NCI-H82 (cell line): ENCODE results near the gene CCDC6.
"Not testable (repeated sequence)": the region's sequence is repeated elsewhere in the genome, so short reads cannot be mapped to it uniquely, and the experiment has no call there.

Experiments used
- DNase-seq: peaks from one replicate; lab custom pipeline; 2025; lab: John Stamatoyannopoulos, UW

CCDC6 gene

DNA sequence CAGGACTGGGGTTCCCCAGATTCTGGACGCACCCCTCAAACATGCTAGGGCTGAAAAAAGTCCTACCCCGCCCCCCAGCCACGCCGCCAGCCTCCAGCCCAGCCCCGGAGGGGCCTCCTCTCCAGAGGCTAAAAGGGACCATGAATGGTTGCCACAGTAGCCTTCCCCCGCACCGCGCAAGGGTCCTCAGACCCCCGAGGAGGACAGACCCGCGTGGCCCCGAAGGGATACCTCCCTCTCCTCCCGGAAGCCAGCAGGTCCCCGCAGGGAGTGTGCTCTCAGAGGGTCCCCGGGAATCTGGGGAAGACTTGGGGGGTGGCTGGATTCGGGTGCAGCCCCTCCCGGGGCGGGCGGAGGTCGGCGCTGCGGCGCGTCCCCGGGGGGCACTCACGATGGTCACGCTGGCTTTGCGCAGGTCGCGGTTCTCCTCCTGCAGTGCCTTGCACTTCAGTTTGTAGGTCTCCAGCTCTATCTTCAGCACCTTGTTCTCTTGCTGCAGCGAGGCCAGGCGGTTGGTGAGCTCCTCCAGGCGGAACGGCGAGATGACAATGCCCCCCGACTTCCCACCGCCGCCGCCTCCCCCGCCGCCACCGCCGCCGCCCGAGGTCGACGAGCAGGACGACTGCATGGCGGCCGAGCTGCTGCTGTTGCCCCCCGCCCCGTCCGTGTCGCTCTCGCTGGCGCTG lies 482 bp downstream of the CCDC6 start:
- peak; percentile 41 for DNase-seq

DNA sequence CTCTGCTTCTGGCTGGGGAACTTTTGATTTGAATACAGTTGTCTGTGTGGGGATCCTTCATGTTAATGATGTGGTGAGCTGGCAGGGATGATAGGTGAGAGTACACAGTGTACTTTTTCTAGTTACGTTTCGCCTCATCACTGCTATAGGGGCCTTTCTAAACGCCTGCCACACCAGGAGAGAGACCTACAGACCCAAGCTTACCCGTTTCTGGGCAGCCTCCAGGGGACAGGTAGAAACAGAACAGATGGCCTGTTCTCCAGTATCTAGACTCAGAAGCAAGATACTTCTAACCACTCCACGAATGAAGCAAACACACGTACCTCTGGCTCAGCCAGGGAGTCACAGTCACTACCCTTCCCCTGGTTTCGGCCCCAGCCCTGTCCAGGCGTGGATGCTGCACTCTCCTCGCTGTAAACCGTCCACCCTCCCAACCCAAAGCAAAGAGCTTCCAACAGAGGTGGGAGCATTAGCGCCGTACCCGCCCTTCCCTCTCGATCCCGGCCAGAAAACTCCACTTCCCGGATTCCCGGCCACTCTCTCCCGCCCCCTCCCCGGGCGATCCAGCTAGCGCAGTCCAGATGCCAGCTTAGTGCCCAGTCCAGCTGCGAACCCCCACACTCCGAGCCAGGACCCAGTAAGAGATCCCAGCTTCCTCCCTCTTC lies 1.2 kb downstream of the CCDC6 start:
- peak; percentile 55 for DNase-seq

DNA sequence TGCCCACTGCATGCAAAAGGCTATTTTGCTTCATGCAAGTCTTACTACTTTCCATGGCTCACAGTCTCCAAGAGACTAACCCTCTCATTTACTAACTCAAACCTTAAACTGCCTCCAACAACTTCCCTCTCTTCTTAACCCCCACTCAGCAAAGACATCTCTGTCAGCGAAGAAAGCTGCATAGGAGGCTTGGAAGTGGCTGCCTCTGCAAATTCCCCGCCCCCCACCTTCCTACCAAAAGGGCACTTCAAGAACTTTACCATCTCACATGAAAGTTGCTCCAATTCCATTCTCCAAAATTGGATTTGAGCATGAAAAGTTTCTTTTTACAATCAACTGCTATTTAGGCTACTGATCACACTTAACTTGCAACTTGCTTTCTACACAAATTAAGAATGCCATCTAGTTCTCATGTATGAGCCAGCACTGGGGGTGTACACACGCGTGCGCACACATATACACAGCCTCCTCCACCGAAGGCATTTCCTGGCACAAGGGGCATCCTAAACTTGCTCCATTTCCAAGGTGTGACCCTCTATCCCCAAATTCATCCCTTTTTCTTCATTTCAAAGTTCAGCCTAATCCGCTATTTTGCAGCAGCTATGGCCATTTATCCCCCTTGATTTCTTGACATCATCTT lies 1.8 kb downstream of the CCDC6 start:
- DNase-seq: no peak

DNA sequence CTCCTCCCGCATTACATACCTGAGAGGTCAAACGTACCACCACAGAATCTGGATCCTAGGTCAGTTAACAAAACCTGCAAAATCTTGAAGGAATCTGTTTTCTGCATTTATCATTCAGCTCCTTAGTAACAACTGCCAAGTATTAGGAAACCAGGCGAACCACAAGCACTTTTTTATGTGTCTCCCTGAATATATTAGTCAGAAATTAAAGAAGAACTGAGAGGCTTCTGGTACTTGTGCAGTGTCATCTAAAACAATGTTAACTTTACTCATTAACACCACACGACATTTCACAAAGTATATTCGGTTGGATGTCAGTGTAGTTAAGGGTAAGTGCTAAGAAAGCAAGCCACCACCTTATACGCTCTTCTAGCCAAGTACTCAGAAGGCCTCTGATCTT lies 2.5 kb downstream of the CCDC6 start:
- no peak for DNase-seq

DNA sequence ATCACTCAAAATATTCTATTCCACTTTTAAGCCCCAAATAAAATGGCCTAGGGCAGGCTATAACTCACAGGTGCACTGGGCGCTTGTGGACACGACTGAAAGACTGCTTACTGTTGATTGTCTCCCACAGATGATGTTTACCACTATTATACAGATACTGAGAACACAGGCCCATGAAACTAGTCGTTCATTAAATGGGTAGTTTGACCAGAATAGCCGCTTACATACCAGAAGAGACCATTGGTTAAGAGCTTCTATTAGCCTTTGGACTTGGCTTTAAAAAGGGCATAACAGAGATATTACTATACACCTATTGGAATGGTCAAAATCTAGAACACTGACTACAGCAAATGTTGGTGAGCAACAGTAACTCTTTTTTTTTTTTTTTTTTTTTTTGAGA lies 4.3 kb downstream of the CCDC6 start:
- no peak for DNase-seq

DNA sequence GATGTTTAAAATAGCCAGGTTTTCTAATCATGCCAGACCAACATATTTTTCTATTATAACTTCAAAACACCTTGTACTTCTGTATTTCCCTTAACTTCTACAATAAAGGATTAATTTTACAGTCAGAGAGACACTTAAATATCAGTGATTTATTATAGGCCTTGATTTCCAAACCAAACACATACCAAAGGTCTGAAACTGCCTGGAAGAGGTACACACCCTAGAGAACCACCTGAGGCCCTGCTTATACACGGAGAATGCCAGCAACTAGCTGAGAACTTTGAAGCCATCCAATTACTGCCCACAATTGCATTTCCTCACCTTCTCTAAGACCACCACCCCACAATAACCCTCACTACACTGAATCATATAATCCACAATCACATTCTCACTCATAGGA lies 4.9 kb downstream of the CCDC6 start:
- DNase-seq: no peak

DNA sequence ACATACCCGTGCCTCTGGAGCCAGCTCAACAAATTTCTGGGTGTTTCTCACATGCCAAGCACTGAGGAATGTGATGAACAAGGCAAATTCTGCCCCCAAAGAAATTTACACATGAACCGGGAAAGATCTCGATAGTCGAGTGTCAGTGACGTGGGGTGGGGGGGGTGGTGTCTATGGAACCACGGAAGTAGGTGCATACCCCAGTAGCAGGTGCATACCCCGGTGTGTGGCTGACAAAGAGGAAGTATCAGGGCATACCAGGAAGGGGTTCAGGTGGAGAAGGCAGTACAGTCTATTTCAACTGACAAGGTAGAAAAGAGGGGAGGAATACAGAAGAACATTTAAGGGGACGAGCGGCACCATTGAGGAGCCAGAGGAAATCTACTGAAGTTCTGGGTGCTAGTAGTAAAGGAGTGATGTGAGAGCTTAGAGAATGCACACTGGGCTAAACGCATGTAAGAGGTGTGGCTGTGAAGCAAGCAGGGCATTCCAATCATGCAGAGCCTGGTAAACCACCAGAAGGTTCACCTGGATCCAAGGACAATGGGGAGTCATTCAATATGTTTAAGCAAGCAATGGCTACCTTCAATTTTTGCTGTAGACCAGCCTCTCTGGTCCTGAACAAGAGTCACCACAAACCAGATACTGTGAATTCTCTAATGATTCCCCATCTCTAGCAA lies 6.2 kb downstream of the CCDC6 start:
- no peak for DNase-seq

DNA sequence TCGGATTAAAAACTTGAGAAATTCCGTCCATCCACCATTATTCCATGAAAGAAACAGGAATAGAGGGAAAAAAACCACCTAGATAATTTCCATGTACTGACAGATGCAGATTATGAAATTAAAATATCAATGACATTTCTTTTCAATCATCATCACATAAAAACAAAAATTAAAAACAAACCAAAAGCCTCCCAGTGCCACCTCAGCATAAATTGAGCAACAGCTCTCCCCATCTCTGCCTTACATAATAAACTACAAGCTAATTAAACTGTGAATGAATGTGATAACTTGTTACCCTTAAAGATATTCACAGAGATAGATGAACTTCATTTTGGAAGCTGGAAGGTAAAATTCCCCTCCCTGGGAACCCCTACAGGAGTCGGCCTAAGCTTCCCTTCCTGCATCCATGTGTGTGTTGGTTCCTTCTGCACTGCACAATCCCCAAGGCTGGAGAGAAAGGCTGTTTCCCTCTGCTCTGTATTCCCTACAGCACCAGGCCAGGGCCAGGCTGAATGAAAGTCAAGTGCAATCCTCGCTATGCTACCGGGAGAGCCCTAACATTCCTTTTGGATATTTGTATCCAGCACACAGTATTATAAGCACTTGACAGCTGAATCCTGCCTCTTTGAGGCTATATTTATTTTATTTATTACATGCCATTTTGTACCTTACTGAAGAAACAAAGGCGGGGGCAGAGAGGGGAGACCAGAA lies 8.1 kb downstream of the CCDC6 start:
- DNase-seq: peak; percentile 67

DNA sequence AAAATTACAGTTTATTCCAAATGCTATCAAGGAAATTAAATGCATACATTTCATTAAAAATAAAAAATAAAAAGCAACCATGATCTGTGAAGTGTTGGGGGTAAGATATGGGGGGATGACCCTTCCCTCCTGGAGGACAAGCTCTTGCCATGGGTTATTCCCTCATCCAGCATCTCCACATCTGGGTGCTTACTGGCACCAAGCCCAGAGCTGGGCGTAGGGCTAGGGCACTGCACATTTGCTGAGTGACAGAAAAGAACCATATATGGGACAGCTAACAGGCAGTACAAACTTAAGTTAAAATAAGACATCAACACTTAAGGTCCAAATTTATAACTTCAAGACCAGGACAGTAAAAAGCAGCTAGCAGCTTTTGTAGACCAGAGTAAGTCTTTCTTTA lies 10.2 kb downstream of the CCDC6 start:
- DNase-seq: peak; percentile 3

DNA sequence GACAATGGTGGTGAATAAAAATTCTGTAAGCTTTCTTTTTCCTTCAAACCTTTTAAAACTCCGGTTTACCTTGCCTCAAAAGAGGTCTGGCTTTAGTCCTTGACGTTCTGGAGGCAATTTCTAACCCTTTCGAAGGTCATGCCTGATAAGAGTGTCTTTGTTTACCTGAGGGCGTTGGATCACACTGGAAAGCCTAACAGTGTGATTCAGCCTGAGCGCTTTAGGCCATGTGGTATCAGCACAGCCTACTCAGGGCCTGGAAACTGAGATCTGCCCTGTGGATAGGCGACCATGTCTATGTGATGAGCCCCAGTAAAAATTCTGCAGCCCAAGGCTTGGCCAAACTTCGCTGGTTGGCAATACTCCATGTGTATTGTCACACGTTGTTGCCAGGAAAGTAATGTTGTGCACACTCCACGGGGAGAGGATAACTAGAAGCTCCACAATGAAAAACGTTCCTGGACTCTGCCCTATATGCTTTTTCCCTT lies 10.7 kb downstream of the CCDC6 start:
- no peak for DNase-seq

DNA sequence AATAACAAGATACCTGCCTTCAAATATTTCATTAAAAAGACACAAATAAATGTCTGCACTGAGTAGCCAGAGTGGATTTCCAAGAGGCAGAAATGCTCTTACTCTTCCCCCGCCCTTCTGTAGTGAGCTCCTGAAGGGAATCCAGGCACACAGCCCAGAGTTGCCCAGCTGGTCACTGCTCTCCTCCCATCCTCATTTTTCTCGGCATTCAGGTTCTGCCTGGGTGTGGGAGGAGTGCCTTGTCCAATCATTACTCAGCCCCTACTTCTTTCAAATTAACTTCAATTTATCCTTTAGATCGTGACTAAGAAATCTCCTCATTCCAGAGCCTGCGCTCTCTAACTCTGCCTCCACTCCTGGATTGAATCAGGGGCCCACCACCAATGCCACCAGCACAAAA lies 12.2 kb downstream of the CCDC6 start:
- DNase-seq: peak; percentile 6

DNA sequence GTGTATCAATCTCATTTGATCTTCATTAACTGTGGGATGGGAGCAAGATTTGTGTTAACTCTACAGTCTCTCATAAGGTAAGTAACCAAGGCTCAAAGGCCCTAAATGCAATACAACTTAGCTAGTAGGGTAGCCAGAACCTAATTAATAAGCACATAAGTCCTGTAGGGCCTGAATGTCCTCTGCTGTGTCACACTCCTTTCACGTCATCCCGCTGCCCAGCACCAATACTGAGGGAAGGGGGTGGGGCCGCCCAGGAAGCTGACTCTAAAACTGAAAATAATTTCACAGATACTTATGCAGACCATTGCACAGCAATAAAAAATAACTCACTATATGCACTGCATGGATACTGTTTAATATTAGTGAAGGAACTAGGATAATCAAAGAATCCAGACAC lies 13.7 kb downstream of the CCDC6 start:
- no peak for DNase-seq

DNA sequence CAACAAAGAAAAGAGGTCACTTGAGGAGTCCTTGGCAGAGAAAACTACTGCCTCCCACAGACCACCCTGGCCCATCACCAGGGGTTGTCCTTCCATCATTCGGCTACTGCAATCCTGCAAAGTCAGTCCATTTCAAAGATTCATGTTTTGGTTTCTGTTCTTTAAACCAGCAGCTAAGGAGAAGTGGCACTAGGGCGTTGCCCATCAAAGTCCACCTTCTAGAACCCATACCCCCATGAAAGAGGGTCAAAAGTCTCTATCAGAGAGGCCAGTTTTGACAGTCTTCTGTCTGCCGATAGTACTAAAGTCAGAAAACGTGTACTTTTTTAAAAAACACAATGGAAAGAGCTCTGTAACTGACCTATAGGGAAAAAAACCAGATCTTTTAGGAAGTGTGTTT lies 14.4 kb downstream of the CCDC6 start:
- no peak for DNase-seq

DNA sequence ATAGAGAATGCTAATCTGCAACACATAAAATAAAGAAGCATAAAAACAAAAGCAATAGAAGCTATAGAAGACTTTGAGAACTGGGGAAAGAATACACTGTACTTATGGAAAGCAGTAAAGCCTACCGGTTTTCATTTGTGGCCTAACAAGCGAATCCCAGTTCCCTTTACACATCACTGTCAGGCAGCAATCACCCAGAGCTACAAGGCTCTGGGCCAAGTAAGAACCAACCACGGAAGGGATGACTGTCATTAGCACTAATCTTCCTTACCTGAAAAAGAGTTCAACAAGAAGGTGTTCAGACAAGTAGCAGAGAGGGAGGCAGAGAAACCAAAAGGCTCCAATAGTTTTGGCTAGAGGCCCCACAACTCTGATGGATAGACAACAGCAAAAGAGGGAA lies 15.0 kb downstream of the CCDC6 start:
- no peak for DNase-seq

DNA sequence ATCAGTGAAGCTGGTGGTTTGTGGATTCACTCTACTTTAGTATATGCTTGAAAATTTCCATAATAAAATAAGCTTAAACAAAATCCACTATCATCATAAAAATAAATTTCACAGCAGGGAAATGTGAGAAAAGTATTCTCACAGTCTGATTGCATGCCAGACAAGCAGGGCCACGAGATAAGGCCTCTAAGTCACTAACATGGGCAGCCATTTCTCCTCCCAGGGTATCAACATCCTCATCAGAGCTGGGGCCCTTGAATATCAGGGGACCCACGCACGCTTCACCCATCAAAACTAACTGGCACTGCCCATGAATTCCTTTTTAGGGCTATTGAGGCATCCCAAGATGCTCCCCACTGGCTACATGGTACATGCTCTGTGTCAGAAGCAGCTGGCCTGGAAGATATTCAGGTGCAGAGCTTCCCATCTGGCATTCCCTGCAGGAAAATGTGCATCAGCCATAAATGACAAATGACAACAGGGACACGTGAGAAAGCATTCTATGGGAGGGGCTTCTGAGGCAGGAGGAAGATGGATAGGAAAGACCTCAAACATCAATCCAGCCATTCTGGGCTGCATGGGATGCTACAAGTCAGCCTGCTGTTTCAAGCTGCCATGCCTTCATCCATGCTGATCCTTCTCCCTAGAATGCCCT lies 17.4 kb downstream of the CCDC6 start:
- DNase-seq: no peak

DNA sequence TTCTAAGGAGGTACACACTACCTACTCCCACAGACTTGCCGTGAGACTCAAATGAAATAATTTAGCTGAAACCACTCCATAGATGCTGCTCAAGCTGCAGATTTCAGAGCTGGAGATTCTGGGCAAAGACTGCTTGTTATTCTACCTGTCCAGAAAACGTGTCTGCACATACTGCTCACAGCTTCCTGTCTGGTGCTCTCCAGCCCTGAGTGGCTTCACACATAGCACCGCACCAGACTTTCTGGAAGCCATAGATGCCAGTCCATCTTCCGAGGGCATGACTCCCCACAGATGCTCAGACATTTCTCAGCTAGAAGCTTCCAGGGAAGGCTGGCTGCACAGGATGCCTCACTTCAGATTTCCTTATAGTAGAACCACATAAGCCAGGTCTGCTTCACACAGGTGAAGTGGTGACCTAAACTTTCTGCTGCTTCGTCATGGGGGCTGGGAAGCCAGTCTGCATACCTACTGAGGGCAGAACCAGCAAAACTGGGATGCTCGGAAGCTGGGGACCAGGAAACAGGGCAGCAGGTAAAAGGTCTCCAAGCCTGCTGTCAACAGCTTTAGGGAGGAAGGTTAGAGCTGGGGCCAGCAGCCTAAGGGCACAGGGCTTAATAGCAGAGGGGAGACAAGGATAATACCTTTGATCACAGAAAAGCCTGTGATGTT lies 18.2 kb downstream of the CCDC6 start:
- no peak for DNase-seq

DNA sequence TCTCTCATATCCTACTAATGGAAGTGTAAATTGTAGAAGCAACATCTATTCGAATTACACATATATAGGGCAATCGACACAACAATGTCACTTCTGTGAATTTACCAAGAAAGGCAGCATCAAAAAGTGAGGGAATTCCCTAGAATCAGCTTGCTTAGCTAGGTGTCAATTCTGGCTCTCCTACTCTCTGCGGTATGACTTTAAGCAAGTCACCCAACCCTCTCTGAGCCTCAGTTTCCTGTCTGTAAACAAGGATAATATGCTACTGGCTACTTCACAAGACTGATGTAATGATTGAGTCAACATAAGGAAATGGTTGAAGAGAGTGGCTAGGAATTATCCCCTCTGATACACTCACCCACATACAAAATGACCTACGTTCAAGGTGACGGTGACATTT lies 19.4 kb downstream of the CCDC6 start:
- no peak for DNase-seq

DNA sequence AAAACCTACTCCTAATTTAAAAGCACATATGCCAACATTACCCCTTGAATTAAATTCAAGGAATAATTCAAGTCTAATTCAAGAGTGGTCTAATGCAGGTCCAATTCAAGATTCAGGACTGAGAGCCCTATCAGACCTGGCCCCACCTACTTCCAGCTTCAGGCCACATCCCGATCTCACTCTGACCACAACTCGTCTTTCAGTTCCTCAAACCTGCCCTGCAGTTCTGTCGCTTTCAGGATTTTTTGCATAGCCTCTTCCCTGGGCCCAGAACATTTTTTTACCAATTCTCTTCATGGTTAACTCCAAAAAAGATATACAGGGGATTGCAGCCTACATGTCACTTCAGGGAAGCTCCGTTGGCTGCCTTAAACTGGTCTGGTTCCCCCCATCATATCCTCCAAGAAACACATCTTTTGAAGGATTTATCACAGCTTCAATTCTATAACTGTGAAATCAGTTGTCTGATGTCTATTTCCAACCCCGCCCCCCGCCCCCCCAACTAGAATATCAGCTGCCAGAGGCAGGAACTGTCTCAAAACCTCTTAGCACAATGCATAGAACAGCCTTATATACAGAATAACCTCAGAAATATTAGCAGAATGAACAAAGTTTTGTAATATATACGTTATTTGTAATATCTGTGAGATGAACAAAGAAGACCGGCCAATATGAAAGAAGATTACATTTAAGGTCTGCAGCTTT lies 20.8 kb downstream of the CCDC6 start:
- no peak for DNase-seq

DNA sequence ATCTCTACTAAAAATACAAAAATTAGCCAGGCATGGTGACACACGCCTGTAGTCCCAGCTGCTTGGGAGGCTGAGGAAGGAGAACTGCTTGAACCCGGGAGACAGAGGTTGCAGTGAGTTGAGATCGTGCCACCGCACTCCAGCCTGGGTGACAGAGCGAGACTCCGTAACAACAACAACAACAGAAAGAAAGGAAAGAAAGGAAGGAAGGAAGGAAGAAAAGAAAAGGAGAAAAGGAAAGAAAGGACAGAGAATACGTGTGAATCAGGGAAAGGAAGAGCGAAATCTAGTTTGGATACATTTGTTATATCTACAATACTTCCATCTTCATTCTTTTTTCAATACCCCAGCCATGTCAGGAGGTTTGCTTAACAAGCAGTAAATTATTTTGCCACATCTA lies 21.5 kb downstream of the CCDC6 start:
- DNase-seq: not testable (repeated sequence)

DNA sequence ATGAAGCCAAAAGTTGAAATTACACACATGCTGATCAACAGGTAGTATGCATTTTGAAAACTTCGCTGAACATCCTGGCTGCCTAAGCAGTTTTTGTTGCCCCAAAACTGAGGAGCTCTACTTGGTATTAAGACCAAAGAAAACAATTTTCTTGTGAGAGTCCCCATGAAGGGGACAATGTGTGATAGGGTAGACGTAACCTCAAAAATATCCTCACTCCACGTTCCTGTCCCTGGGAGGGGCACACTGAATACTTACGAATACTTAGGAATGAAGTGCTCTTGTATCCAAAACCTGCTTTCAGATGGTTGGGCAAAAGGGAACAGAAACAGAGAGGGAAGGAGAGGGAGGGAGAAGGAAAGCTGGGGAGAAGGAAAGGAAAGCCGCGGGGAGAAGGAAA lies 24.7 kb downstream of the CCDC6 start:
- DNase-seq: no peak
